GM18951 (cell line): ENCODE data around the gene TSHZ2.

Experiments
- POLR2A ChIP-seq: IDR thresholded peaks from 4 replicates; pipeline ENCODE4 v1.6.1; 2011; ENCODE audit warnings: mild to moderate bottlenecking; ENCODE audit not compliant: insufficient read length, insufficient read depth; ENCODE audit errors: extremely low read depth
- in situ Hi-C: fragments of 300-500 bp; cut with MboI; formaldehyde crosslinking; loops from one replicate; pipeline ENCODE4 v1.12.0; 2022; ENCODE audit warnings: low sequenced_read_pairs, mixed read lengths, inconsistent platforms; ENCODE audit not compliant: unreplicated experiment

The TSHZ2 gene

DNA sequence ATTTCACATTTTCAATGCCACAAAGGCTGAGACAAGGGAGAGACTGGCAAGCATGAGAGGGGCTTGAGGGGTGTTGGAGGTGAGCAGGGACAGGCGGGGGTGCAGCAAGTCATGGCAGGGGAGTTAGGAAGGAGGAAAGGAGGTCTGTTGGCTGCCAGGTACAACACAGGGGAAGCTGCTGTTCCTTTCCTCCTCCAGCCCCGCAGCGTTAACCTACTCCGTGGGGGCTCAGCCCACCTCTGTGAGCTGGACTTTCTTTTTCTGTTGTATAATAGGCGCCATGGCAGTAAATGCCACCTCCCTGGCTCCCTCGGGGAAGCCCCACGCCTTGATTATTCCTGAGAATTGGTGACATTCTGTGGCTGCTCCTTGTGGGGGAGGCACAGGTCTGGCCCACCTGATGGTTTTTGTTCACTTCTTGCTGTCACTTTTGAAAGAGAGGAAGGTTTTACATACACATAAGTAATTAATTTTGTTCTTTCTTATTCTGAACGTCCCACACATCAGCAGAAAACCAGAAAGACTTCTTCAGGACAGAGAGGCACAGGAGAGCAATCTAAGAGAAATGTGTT is 293.2 kb downstream of the TSHZ2 start:
- no peak for TF ChIP-seq POLR2A
- in situ Hi-C loops, result no loop called here

DNA sequence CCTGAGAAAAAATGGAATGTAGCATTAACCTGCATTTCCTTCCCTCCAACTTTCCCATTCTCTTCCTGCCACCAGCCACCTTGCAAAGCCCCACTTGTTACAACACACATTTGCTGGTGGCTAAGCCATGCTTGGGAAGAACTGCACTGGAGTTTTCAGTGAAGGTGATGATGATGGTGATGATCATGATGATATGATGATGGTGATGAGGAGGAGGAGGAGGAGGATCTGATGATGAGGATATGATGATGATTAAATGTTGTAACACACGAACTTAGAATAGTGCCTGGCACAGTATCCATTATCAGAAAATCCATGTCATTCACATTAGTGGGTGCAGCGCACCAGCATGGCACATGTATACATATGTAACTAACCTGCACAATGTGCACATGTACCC is 297.2 kb downstream of the TSHZ2 start:
- TF ChIP-seq POLR2A, result no peak
- in situ Hi-C loops, result no loop called here

DNA sequence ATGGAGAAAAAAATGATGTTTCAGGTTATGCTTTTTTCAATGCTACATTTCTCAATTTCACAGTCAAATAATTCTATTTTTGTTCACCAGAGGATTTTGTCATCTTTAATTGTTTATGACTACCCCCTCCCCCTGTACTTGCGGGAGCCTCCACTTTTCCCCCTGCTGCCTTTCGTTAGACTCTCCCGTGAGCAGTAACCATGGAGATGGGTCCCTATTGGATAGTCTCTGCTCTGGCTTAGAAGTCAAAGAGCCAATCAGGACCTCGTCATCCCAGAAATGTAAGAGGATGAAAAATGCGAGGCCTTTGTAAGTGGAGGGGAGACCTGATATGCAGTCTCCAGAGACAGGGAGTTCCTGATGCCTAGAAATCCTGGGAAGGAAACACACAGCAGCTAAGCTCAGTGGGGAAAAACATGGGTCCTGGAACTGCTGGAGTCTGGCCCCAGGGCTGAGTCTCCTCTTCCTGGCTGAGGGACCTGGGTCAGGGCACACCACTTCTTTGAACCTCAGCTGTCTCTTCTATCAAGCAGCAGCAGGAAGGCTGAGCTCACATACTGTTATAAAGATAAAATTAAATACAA is 298.7 kb downstream of the TSHZ2 start:
- in situ Hi-C loops, result no loop called here
- TF ChIP-seq POLR2A, result no peak

DNA sequence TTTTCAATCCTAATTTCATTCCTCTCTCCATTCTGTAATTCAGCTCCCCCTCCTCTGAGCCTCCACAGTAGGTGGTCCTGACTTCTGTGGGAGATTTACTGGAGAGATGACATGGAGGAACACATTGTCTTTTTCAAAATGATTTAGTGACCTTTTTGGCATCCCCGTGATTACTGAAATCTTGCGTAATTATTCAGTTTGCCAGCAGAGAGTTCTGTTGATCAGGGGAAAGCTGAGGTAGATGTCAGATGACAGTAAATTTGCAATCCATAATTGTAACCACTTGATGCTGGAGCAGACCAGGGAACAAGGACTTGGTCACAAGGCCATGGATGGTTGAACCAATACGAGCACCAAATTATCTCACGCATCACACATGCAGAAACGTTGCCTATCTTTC is 302.2 kb downstream of the TSHZ2 start:
- TF ChIP-seq POLR2A, result no peak
- in situ Hi-C loops, result no loop called here

DNA sequence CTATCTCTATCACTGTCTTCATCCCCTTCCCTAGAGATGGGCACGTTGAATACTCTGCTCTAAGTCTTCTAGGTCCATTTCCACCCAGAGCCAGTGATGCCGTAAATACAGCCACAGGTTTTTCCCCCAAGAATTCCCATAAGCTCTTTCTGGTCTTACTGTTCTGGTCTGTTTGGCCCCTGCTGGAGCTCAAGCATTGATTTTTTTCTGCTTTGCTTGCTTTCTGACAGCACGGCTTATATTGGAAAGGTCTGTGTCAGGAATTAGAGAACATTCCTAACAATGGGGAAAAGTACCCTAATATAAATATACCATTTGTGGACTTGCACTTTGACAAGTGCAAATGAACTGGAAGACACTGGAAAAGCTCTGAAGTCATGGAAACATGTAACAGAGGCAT is 302.6 kb downstream of the TSHZ2 start:
- in situ Hi-C loops, result no loop called here
- no peak for TF ChIP-seq POLR2A

DNA sequence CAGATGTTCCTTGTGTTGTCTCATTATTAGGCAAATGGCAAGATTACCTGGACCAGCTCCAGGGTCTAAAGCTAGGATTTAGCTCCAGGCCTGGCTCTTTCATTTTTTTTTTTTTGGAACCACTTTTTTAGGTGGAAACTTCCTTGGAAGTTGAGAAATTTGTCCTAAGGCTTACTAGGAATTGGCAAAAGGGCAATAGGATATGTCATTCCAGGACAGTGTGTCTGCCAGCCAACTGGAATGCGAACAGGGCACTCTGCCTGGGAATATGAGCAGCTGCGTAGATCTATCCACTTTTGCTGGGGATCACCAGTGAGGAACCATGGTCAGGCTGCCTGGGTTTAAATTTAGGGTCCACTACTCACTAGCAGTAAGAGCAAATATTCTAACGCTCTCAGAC is 304.0 kb downstream of the TSHZ2 start:
- in situ Hi-C loops, result no loop called here
- TF ChIP-seq POLR2A, result no peak

DNA sequence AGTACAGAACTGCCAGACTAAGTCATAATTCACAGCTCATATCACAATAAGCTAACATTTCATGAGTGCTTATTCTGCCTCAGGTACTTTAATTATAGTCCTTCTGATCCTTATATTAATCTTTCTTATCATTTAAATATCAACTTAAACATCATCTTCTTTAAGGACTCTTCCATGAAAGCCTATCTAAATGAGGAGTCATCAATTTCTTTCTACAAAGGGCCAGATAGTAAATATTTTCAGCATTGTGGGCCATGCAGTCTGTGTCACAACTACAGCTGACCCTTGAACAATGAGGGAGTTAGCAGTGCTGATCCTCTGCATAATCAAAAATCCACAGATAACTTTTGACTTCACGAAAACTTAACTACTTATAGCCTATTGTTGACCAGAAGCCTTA is 306.4 kb downstream of the TSHZ2 start:
- in situ Hi-C loops, result no loop called here
- TF ChIP-seq POLR2A, result no peak

DNA sequence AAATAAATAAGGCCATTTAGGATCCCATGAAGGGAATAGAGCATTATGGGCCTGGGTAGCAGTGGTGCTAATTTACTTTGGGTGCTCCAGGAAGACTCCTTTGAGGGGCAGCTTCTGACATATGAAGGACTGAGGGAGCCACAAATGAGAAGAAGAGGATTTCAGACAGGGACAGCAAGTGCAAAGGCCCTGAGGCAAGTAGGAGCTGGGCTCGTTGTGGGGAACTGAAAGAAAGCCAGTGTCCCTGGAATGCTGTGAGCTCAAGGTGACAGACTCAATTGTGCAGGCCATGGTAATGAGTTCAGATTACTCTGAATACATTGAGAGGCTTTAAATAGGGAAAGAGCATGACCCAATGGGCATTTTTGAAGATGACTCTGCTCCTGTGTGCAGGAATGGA is 307.6 kb downstream of the TSHZ2 start:
- in situ Hi-C loops, result no loop called here
- no peak for TF ChIP-seq POLR2A

DNA sequence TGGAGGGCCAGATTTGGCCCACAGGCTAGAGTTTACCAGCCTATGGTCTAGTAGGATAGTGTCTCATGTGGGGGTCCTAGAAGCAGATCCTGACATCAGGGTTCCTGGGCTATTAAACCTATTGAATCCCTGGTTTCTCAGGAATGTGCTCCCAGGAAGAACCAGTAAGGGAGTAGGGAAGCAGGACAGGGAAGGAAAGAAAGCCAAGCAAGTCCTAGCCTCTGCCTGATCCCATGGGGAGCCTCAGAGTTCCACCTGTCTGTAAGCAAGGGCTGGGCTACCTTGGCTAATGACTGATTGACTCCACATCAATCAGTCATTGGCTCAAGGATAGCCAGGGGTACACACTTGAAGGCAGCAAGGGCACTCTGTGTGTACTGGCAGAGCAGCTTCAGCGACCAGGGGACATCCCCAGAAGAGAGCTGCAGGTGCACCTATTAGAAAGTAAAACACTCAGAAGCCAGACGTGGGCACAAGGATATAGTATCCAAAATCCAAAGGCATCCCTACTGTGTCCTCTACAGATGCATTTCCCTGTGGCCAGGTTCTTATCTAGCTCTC is 309.5 kb downstream of the TSHZ2 start:
- in situ Hi-C loops, result no loop called here
- no peak for TF ChIP-seq POLR2A

DNA sequence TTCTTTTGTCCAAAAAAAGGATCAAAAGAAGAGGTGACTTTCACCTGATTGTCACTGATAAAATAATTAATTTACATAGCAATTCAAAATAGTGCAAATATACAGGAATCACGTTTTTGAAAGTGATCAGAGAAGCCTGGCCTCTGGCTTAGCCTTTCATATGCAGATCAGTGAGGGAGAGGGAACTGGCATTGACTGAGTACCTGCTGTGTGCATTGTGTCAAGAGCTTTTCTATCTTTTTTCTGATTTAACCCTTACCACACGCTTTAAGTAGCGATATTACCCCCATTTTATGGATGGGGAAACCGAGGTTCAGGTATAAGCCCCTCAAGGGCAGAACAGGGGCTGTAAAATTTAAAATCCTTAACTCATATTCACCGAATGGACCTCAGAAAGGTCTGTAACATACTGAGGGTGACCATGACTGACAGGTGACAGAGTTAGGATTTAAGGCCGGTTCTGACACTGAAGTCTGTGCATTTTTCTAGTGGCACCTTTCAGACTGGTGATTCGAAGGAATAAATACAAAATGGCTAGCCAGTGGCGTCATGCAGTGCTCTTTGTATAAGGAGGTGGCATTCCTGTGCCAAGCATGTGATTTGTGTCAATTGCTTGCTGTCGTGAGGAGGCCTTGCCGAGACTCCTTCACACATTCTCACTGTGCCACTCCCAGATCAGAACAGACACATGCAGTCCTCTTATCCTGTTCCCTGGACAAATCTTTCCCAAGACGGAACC is 310.2 kb downstream of the TSHZ2 start:
- in situ Hi-C loops, result no loop called here

DNA sequence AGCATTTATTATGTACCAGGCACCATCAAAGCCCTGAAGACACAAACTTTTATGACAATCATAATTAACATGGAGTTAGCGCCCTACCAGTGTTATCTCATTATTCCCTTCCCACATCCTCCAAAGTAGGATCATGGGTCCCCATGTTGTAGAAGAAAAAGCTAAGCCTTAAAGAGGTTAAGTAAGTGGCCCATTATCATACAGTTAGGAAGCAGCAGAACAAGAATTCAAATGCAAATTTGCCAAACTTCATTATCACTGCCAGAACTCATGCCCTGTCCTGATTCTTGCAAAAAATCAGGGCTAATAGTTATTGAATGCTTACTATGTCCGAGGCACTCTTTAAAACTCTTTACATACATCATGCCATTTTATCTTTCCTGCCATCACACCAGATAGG is 310.9 kb downstream of the TSHZ2 start:
- in situ Hi-C loops, result no loop called here

More for the DNA sequence above, 310.2 kb downstream of the TSHZ2 start:
- no peak for TF ChIP-seq POLR2A

DNA sequence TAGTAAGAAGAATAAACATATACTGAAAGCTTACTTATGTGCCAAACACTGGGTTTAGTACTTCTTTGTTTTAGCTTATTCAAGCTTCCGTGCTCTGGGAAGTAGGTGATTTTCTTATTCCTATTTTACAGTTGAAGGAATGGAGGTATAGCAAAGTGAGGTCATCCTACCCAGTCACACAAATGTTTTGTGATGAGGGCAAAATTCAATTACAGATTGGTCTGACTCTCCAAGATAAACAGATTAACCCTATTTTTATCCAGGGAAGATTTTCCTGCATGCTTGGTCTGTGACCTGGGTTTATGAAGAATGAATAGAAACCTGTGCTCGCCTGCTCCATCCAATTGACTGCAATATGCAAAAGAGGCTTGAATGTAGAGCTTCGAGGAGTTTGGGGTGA is 311.4 kb downstream of the TSHZ2 start:
- in situ Hi-C loops, result no loop called here
- TF ChIP-seq POLR2A, result no peak

More for the DNA sequence above, 310.9 kb downstream of the TSHZ2 start:
- TF ChIP-seq POLR2A, result no peak

DNA sequence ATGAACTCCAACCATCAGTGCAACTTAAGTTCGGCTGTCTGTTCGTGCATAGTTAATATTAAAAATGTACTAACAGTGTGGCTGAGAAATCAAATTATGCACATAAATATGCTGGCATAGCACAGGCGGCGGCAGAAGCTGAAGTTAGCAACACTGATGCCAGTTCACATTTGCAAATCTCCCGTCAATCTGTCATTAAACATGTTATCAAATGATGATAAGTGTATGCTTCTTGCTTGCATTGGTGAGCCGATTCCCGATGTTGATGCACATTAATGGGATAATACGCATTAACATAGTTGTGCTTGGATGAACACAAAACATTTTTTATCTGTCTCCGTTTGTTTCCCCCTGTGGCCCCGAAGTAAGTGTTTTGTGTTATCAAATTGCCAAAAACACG is 312.1 kb downstream of the TSHZ2 start:
- TF ChIP-seq POLR2A, result no peak
- in situ Hi-C loops, result no loop called here

DNA sequence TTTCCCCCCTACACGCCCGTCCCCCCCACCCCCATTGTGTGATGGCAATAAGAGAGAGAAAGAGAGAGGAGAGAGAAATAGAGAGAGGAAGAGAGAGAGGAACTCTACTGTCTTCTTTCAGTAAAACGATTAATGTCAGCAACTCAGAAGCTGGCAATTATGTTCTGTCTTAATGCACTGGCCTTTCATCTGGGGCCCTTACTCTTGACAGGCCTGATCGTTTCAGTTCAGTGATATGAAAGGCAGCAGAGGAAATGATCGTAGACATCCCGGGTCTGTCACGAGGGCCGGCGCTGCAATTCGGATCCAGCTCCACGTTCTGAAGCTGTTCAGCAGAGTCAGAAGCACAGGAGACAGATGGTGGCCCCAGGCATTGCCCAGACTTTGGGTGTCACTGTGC is 312.5 kb downstream of the TSHZ2 start:
- TF ChIP-seq POLR2A, result no peak
- in situ Hi-C loops, result no loop called here
